SH-SY5Y (cell line): Measurements from ENCODE around the gene HAUS7.

ENCODE experiments used
- GATA2 ChIP-seq: IDR thresholded peaks from 2 replicates; pipeline ENCODE4 v1.6.1; 2011; ENCODE audit warnings: mild to moderate bottlenecking, low read depth, low read length
- GATA3 ChIP-seq: IDR thresholded peaks from 2 replicates; pipeline ENCODE4 v1.6.1; 2011; ENCODE audit warnings: low read depth, mild to moderate bottlenecking, low read length, moderate library complexity

DNA sequence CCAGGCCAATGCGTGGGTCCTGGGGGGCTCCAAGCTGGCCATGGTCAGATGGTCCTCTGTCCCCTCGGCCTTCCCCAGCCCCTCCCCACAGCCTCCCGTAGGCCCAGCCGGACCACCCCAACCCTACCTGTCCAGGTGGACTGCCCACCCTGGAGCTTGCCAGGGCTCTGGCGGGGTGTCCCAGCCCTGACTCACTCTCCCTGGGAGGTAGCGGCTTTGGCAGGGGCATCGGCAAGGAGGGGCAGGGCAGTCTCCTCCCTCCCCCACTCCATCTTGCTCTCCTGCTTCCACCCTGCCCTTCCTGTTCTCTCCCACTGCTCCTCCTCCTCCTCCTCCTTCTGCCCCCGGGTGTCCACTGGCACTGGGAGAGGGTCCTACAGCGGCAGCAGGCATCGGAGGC, 31.8 kb upstream of the HAUS7 start:
- TF ChIP-seq GATA3 (no peak), GATA2 (no peak)
